Measurements from ENCODE around the gene TNNI3K. TPM values are rescaled to one million over a fixed set of nuclear protein-coding genes. Genes with fewer than 3 reads are reported as not detected.

TNNI3K gene
- total RNA-seq, 1 donor from 2014 or later: 1.1 TPM

- DNase-seq (ENCODE audit: low spot score): no peak
Measured at GRCh38 chr1:74392186-74392585, 157.0 kb downstream of the TNNI3K start.

- DNase-seq (ENCODE audit: low spot score): no peak
Measured at GRCh38 chr1:74392840-74393239, 157.7 kb downstream of the TNNI3K start.

GRCh38 chr1:74395571-74395970 lies 160.4 kb downstream of the TNNI3K start:
- no peak for DNase-seq (ENCODE audit: low spot score)

- DNase-seq (ENCODE audit: low spot score): no peak
Measured at GRCh38 chr1:74396462-74396861, 161.3 kb downstream of the TNNI3K start.

GRCh38 chr1:74396933-74397332 lies 161.7 kb downstream of the TNNI3K start:
- DNase-seq (ENCODE audit: low spot score): no peak

DNA sequence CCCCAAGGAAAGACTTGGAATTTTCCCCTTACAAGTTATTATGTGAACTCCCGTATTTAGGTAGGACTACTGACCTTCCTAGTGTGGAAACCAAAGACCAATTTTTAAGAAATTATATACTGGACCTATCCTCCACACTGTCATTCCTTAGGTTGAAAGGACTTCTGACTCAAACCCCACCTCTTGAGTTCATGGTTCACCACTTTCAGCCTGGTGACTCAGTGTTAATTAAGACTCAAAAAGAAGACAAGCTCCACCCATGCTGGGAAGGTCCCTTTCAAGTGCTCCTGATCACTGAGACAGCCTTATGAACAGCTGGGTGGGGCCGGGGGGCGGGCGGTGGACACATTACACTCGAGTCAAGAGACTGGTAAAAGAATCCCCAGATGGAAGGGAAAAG lies 164.1 kb downstream of the TNNI3K start:
- DNase-seq (ENCODE audit: low spot score): no peak

DNA sequence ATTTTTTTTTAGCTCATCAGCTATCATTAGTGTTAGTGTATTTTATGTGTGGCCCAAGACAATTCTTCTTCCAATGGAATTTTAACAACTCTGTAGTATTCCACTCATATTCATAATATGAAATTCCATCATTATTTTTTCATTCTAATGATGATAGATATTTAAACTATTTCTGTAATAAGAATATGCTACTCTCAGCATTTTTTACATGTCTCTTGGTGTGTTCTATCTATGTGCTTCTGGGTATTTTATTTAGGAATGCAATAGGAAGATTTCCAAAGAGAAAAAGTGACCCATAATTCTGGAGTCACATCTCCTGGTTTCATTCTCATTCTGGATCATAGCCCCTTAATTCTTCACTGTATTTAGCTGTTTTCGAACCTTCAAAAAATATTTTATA lies 167.7 kb downstream of the TNNI3K start:
- DNase-seq (ENCODE audit: low spot score): no peak

GRCh38 chr1:74403606-74404005 lies 168.4 kb downstream of the TNNI3K start:
- DNase-seq (ENCODE audit: low spot score): no peak

- DNase-seq (ENCODE audit: low spot score): no peak
Measured at GRCh38 chr1:74406759-74407158, 171.6 kb downstream of the TNNI3K start.

- DNase-seq (ENCODE audit: low spot score): no peak
Measured at GRCh38 chr1:74407902-74408301, 172.7 kb downstream of the TNNI3K start.

DNA sequence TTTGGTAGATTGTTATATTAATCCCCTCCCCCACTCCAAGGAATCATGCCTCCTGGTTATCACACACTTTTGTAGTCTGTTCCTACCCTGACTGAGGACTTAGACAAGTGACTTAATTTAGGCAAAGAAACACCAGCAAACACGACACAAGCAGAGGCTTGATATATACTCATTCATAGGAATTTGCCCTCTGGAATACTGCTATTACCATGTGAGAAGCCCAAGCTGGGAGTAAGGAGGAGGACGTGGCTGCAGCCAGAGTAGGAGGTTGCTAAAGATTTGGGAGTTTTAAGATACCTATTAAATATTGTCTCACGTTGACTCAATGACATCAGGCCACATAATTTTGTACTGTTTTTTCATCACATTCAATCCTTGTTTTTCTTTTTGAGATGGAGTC lies 177.1 kb downstream of the TNNI3K start:
- no peak for DNase-seq (ENCODE audit: low spot score)

DNA sequence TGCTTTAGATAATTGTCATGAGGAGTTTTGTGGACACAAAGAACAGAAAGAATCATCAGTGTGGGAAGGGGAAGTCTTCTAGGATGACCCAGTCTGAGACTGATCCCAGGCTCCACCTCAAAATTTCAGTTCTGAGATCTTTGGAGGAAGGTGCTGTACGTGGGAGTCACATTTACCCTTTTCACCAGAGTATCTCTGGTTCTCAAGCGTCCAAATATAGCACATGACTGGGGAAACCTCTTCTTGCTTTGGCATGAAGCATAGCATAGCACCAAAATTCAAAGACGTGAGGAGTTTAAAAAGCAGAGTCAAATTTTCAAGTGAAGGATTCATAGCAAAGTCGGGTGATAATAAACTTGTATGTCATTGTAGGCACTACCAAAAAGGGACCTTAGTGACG lies 180.7 kb downstream of the TNNI3K start:
- DNase-seq (ENCODE audit: low spot score): no peak

GRCh38 chr1:74419611-74420010 lies 184.4 kb downstream of the TNNI3K start:
- DNase-seq (ENCODE audit: low spot score): no peak

- no peak for DNase-seq (ENCODE audit: low spot score)
Measured at GRCh38 chr1:74420467-74420866, 185.3 kb downstream of the TNNI3K start.

- no peak for DNase-seq (ENCODE audit: low spot score)
Measured at GRCh38 chr1:74422421-74423292, 187.5 kb downstream of the TNNI3K start.

DNA sequence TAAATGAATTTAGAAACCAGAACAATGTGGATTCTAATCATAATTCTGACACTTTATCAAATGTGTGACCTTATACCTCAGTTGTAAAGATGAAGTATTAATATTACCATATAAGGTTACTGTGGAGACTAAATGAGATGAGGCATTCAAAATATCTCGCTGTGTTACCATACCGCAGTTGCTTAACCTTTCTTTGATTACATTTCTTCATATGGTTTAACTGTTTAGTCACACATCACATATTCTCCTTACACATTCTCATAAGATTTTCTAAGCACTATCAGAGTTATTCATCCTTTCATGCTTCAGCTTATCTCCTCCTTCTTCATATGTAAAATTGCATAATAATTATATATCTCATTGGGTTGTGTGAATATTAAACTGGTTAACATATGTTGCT lies 188.3 kb downstream of the TNNI3K start:
- DNase-seq (ENCODE audit: low spot score): no peak

DNA sequence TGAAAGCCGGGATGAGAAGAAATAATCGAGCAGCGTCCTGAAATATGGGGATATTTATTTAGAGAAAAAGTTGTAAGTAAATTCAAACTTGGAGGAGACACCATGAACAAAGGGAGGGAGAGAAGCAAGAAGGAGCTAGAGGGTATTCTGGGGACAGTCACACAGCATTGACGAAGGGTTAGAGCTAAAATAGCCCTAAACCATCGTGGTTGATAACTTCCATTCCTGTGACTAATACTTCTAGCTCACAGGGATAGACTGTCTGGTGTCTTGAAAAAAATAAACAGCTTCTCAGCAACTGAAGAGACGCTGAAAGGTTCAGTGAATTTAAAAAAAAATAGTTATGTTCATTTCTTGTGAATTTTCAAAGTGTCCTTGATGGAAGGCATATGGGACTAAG lies 190.5 kb downstream of the TNNI3K start:
- DNase-seq (ENCODE audit: low spot score): no peak

GRCh38 chr1:74426208-74426937 lies 191.2 kb downstream of the TNNI3K start:
- no peak for DNase-seq (ENCODE audit: low spot score)

- no peak for DNase-seq (ENCODE audit: low spot score)
Measured at GRCh38 chr1:74427681-74428080, 192.5 kb downstream of the TNNI3K start.

- DNase-seq (ENCODE audit: low spot score): no peak
Measured at GRCh38 chr1:74429580-74429979, 194.4 kb downstream of the TNNI3K start.

GRCh38 chr1:74430342-74430934 lies 195.3 kb downstream of the TNNI3K start:
- no peak for DNase-seq (ENCODE audit: low spot score)

DNA sequence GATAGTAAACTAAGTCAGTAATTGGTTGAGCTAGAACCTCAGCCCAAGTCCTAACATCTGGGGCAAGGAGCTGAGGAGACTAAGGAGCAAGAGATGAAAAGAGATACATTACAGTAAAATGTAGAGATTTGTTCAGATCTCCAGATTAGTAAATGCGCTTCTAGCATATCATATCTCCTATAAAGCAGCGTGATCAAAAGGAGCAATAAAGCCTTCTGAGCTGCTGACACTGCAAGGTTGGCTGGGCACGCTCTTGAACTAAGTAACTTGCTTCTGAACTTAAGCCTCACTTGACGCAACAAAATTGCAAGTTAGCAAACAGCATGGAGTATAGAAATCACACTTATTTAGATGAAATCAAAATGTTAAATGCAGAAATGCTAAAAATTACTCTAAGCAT lies 196.3 kb downstream of the TNNI3K start:
- DNase-seq (ENCODE audit: low spot score): no peak
